Esophagus (tissue), 2 donors: ENCODE measurements around the gene ZNF609. TPM values are rescaled to one million over a fixed set of nuclear protein-coding genes. Genes with fewer than 3 reads are reported as not detected.
A peak's percentile ranks its signal among the peaks of the same experiment; 100 is the strongest.

Source experiments
- H3K27ac ChIP-seq, 2 donors: one replicate each; pipeline ENCODE4 v1.5.1; 2013; ENCODE audit warnings: low read depth in 2 of 2, mild to moderate bottlenecking in 2 of 2, inconsistent platforms in 1 of 2, low read length in 1 of 2, moderate library complexity in 1 of 2
- H3K27me3 ChIP-seq, 2 donors: one replicate each; pipeline ENCODE4 v1.6.1; 2013; ENCODE audit warnings: low read length in 2 of 2, control low read depth in 1 of 2, mild to moderate bottlenecking in 1 of 2; ENCODE audit not compliant: insufficient read depth in 2 of 2, control insufficient read depth in 1 of 2
- H3K36me3 ChIP-seq, 2 donors: one replicate each; pipeline ENCODE4 v1.6.1; 2013; ENCODE audit warnings: low read length in 1 of 2; ENCODE audit not compliant: control insufficient read depth in 2 of 2, insufficient read depth in 2 of 2
- H3K4me1 ChIP-seq, 2 donors: one replicate each; pipeline ENCODE4 v1.6.1; 2013; ENCODE audit warnings: low read length in 1 of 2; ENCODE audit not compliant: control insufficient read depth in 2 of 2, insufficient read depth in 2 of 2
- H3K4me3 ChIP-seq, 2 donors: one replicate each; pipeline ENCODE4 v1.5.1; 2013; ENCODE audit warnings: low read length in 2 of 2, mild to moderate bottlenecking in 2 of 2, low read depth in 1 of 2, moderate library complexity in 1 of 2
- H3K9me3 ChIP-seq, 2 donors: one replicate each; pipeline ENCODE4 v1.6.1; 2013; ENCODE audit warnings: mild to moderate bottlenecking in 2 of 2, low read depth in 1 of 2, low read length in 1 of 2, moderate library complexity in 1 of 2; ENCODE audit not compliant: control insufficient read depth in 2 of 2, insufficient read depth in 1 of 2
- WGBS, 2 donors: extraction: QIAGEN DNeasy Blood & Tissue Kit; methylation state at CpG; one replicate each; pipeline ENCODE4 v1.1.7; 2013; 5-methylcytosine and 5-hydroxymethylcytosine counted together
- polyA plus RNA-seq, 2 donors: library from polyadenylated mRNA; stranded (reverse); fragments of 200-250 nt; gene quantifications; one replicate each; pipeline ENCODE4 v1.2.3, GENCODE V29; 2013
- donor health status: healthy with polysubstance abuse.
- donor health status: Bipolar disorder and iron deficiency.

Gene ZNF609
- polyA plus RNA-seq, 2 donors: 3.5 to 4.1 TPM

DNA sequence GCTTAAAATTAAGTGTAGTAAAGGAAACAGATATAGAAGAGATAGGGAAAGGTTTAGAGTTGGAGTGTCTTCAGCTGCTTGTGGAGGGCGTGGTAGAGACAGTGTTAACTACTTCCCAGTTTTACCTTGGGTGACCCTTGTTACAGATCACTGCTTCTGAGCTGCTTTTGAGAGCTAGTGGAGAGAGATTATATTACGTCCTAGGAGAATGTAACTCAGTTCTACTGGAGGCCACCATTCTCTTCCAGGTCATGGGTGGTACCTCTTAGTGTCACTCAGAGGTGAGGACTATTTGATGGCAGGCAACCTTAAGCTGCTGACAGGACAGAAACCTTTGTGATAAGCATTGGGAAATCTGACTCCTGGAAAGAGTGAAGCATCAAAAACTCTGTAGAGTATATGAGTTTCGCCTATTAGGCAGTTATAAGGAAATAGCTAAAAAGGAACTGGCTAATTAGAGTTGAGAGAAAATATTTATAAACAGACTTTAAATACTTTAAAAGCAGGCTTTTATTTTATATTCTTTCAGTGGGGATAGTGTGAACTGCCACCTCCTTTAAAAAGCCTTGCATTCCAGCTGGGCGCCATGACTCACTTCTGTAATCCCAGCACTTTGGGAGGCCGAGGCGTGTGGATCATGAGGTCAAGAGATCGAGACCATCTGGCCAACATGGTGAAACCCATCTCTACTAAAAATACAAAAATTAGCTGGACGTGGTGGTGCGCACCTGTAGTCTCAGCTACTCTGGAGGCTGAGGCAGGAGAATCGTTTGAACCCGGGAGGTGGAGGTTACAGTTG, 106.5 kb downstream of the ZNF609 start:
- Histone ChIP-seq H3K9me3 (no peaks in the 10 kb centered on the region), H3K27ac (no peak overlapping the region), H3K4me1 (no peaks in the 10 kb centered on the region), H3K4me3 (no peak overlapping the region), H3K27me3 (no peaks in the 10 kb centered on the region), H3K36me3 (no peaks in the 10 kb centered on the region)
- 87 to 89% methylated on average over 11 of the region's 11 CpGs for WGBS, 2 donors

DNA sequence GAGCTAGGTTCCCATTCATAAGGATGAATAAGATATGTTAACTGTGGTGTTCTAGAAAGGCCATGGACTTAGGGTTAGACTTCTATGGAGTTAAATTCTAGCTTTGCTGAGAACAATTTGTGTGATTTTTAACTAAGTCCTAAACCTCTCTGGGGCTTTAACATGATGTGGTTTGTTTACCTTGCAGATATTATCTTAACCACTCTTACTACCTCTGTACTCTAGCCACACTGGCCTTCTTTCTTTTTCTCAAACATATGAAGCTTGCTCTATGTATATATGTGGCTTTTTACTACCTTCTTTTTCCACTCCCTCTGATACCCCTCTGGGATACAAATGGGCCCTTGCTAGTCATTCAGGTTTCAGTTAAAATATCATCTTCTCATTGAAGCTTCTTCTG, 108.4 kb downstream of the ZNF609 start:
- H3K9me3 ChIP-seq: no peaks in the 10 kb centered on the region
- H3K27ac ChIP-seq: no peak overlapping the region
- H3K27me3 ChIP-seq: no peaks in the 10 kb centered on the region
- H3K36me3 ChIP-seq: no peaks in the 10 kb centered on the region
- H3K4me3 ChIP-seq: no peak overlapping the region
- H3K4me1 ChIP-seq: no peaks in the 10 kb centered on the region

DNA sequence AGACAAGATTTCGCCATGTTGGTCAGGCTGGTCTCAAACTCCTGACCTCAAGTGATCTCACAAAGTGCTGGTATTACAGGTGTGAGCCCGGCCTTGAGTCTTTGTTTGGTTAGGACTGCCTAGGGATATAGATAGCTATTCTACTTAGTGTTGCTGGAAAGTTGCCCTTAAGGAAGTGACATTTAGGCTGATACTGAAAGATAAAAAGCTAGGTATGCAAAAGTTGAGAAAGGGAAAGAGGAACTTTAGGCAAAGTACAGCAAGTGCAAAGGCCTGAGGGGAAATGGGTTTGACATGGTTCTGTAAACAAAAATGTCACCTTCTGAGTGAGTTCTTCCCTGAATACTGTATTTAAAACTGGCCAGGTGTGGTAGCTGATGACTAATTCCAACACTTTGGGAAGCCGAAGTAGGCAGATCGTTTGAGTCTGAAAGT, 111.5 kb downstream of the ZNF609 start:
- H3K27me3 ChIP-seq: no peaks in the 10 kb centered on the region
- H3K4me3 ChIP-seq: no peak overlapping the region
- no peaks in the 10 kb centered on the region for H3K9me3 ChIP-seq
- 35 to 47% methylated on average over 4 of the region's 4 CpGs for WGBS, 2 donors
- H3K36me3 ChIP-seq: no peaks in the 10 kb centered on the region
- no peaks in the 10 kb centered on the region for H3K4me1 ChIP-seq
- peak overlapping the region in 1 of 2 donors; percentile 14 for H3K27ac ChIP-seq

GRCh38 chr15:64572856-64573255, 112.5 kb downstream of the ZNF609 start:
- H3K27ac ChIP-seq: no peak overlapping the region
- no peaks in the 10 kb centered on the region for H3K9me3 ChIP-seq
- no peaks in the 10 kb centered on the region for H3K4me1 ChIP-seq
- H3K4me3 ChIP-seq: no peak overlapping the region
- 77 to 85% methylated on average over 6 of the region's 6 CpGs for WGBS, 2 donors
- no peaks in the 10 kb centered on the region for H3K36me3 ChIP-seq
- no peaks in the 10 kb centered on the region for H3K27me3 ChIP-seq

- 42 to 48% methylated on average over 1 of the region's 1 CpG for WGBS, 2 donors
- H3K27ac ChIP-seq: peak overlapping the region in 1 of 2 donors; percentile 34
- no peak overlapping the region for H3K4me3 ChIP-seq
- no peaks in the 10 kb centered on the region for H3K9me3 ChIP-seq
- no peaks in the 10 kb centered on the region for H3K36me3 ChIP-seq
- H3K27me3 ChIP-seq: no peaks in the 10 kb centered on the region
- H3K4me1 ChIP-seq: no peaks in the 10 kb centered on the region
These were observed 114.1 kb downstream of the ZNF609 start for GRCh38 chr15:64574301-64575017.

- H3K27ac ChIP-seq: no peak overlapping the region
- peaks cover 0 to 3% of the 10 kb centered on the region in 2 donors for H3K9me3 ChIP-seq
- H3K4me1 ChIP-seq: no peaks in the 10 kb centered on the region
- WGBS, 2 donors: 92 to 96% methylated on average over 9 of the region's 9 CpGs
- H3K36me3 ChIP-seq: no peaks in the 10 kb centered on the region
- H3K4me3 ChIP-seq: no peak overlapping the region
- no peaks in the 10 kb centered on the region for H3K27me3 ChIP-seq
These were observed 120.5 kb downstream of the ZNF609 start for GRCh38 chr15:64580696-64581407.

DNA sequence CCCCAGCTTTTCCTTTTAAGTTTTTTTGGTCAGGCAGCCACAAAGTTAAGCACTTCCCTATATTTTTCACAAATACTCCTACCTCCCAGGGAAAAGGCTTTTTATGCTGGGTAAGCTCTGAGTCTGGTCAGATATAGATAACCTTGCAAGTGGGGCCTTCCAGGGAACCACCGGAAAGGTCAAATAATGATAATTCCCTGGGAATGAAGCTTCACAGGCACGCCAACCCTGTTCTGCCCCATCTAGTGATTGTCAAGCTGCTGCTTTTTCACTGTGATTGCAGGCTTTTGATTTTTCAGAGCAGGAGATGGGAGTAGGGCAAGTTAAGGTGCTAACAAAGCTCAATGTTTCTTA, 121.0 kb downstream of the ZNF609 start:
- H3K27me3 ChIP-seq: no peaks in the 10 kb centered on the region
- no peak overlapping the region for H3K4me3 ChIP-seq
- no peak overlapping the region for H3K27ac ChIP-seq
- WGBS, 2 donors: 93 to 98% methylated on average over 2 of the region's 2 CpGs
- H3K36me3 ChIP-seq: no peaks in the 10 kb centered on the region
- H3K4me1 ChIP-seq: no peaks in the 10 kb centered on the region
- H3K9me3 ChIP-seq: peaks cover 0 to 3% of the 10 kb centered on the region in 2 donors

GRCh38 chr15:64582202-64582601, 121.8 kb downstream of the ZNF609 start:
- Histone ChIP-seq H3K4me3 (no peak overlapping the region), H3K27ac (no peak overlapping the region), H3K27me3 (no peaks in the 10 kb centered on the region), H3K9me3 (peaks cover 0 to 3% of the 10 kb centered on the region in 2 donors), H3K4me1 (no peaks in the 10 kb centered on the region), H3K36me3 (no peaks in the 10 kb centered on the region)
- WGBS, 2 donors: 76 to 90% methylated on average over 3 of the region's 3 CpGs

DNA sequence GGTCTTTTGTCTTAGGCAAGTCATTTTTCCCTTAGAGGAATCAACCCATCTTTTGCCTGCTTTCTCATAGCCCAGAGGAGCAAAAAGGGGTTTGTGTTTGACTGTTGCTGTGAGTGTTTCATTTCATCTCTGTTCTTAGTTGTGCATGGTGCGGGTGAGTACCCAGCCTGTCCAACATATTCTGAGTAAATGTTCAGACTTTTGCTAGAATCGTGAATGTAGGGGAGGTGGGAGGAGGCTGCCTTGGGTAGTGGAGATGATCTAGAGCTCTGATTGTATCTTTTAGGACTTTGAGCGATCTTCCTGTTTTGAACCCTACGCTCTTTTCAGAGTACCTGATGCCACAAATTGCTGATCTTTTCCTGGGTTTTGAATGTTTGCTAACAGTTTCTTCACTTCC, 123.1 kb downstream of the ZNF609 start:
- no peaks in the 10 kb centered on the region for H3K27me3 ChIP-seq
- no peaks in the 10 kb centered on the region for H3K36me3 ChIP-seq
- H3K4me3 ChIP-seq: no peak overlapping the region
- H3K4me1 ChIP-seq: no peaks in the 10 kb centered on the region
- H3K9me3 ChIP-seq: peaks cover 0 to 3% of the 10 kb centered on the region in 2 donors
- H3K27ac ChIP-seq: no peak overlapping the region
- WGBS, 2 donors: 87 to 90% methylated on average over 4 of the region's 4 CpGs
